ENCODE measurements around the gene TAC3. TPM values are rescaled to one million over a fixed set of nuclear protein-coding genes. Genes with fewer than 3 reads are reported as not detected.

The TAC3 gene
- total and polyA plus RNA-seq, 2 of the 8 experiments (the other 6 are each of a cell fraction or from before 2014, with no cell fraction given), result 9.7 to 45.3 TPM

DNA sequence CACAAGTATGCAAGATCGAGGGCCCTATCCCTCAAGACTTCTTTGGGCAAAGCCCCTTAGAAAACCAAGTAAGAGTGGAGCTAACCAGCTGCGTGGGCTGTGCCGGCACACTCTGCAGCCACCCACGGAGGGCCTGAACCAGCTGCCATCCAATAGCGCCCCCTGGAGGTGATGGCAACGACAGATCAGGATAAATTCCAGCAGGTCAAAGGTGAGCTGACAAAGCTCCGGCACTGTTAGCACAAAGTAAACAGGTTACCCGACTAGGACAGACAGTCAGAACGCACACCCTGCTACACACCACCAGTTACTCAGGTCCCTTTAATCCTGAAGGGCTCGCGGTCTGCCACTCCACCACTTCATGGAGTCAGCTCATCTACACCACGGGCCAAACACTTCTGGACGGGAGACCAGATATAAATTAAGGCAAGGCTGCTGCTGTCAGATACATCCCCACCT lies 14.9 kb downstream of the TAC3 start (continued):
- TF ChIP-seq CBX8 (IDR thresholded peaks at IDR 0.05; ENCODE audit: borderline replicate concordance, low read depth, low read length), result no peak
- TF ChIP-seq EGR1 (IDR thresholded peaks at IDR 0.05; ENCODE audit: borderline replicate concordance, low read depth, low read length), result no peak
- peak in 1 of 2 experiments; percentile 83; a peak in 2 of 4 replicates for TF ChIP-seq SIN3A (conservative IDR thresholded peaks at IDR 0.05 in 1 of 2, IDR thresholded peaks at IDR 0.05 in 1 of 2; ENCODE audit: low read depth in 1 of 2, low read length in 2 of 2)
- TF ChIP-seq JUND (IDR thresholded peaks at IDR 0.05; ENCODE audit: low read length), result 0 out of 2 replicates have a peak, but pooled peaks have one; percentile 14
- TF ChIP-seq BCL11A (IDR thresholded peaks at IDR 0.05; ENCODE audit: low read depth in 2 of 2, low read length in 2 of 2), result no peak
- TF ChIP-seq EP300 (IDR thresholded peaks at IDR 0.05; ENCODE audit: borderline replicate concordance in 1 of 2, low read depth in 2 of 2, low read length in 2 of 2), result no peak
- no peak for TF ChIP-seq PHF8 (conservative IDR thresholded peaks at IDR 0.05; ENCODE audit: low read depth, low read length)
- no peak for TF ChIP-seq KDM5A (IDR thresholded peaks at IDR 0.05; ENCODE audit: low read length)
- no peak for TF ChIP-seq MAFK (IDR thresholded peaks at IDR 0.05; ENCODE audit: low read depth, low read length)
- no peak for TF ChIP-seq GTF2F1 (IDR thresholded peaks at IDR 0.05; ENCODE audit: borderline replicate concordance, low read depth, low read length)
- no peak for TF ChIP-seq RNF2 (IDR thresholded peaks at IDR 0.05; ENCODE audit: borderline replicate concordance, low read depth, low read length, missing control alignments, poor library complexity, severe bottlenecking)
- TF ChIP-seq SAP30 (IDR thresholded peaks at IDR 0.05; ENCODE audit: insufficient read depth, insufficient replicate concordance, low read length), result no peak
- no peak for TF ChIP-seq SIX5 (IDR thresholded peaks at IDR 0.05; ENCODE audit: low read depth, low read length)
- TF ChIP-seq ASH2L (IDR thresholded peaks at IDR 0.05; ENCODE audit: low read length), result no peak
- no peak for TF ChIP-seq SP1 (IDR thresholded peaks at IDR 0.05; ENCODE audit: low read depth, low read length)
- peak; percentile 90 to 93 for TF ChIP-seq RAD21 (IDR thresholded peaks at IDR 0.05 in 1 of 2, conservative IDR thresholded peaks at IDR 0.05 in 1 of 2; ENCODE audit: low read depth in 2 of 2, low read length in 2 of 2)
- TF ChIP-seq CTBP2 (IDR thresholded peaks at IDR 0.05; ENCODE audit: borderline replicate concordance, insufficient read depth, insufficient read length, low read length), result no peak
- TF ChIP-seq SUZ12 (IDR thresholded peaks at IDR 0.05; ENCODE audit: low read length), result no peak
- peak; percentile 98 for TF ChIP-seq TEAD4 (IDR thresholded peaks at IDR 0.05; ENCODE audit: low read depth, low read length)
- no peak for TF ChIP-seq POLR2AphosphoS5 (IDR thresholded peaks at IDR 0.05; ENCODE audit: low read depth, low read length)
- TF ChIP-seq, protein P1, sequence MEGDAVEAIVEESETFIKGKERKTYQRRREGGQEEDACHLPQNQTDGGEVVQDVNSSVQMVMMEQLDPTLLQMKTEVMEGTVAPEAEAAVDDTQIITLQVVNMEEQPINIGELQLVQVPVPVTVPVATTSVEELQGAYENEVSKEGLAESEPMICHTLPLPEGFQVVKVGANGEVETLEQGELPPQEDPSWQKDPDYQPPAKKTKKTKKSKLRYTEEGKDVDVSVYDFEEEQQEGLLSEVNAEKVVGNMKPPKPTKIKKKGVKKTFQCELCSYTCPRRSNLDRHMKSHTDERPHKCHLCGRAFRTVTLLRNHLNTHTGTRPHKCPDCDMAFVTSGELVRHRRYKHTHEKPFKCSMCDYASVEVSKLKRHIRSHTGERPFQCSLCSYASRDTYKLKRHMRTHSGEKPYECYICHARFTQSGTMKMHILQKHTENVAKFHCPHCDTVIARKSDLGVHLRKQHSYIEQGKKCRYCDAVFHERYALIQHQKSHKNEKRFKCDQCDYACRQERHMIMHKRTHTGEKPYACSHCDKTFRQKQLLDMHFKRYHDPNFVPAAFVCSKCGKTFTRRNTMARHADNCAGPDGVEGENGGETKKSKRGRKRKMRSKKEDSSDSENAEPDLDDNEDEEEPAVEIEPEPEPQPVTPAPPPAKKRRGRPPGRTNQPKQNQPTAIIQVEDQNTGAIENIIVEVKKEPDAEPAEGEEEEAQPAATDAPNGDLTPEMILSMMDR (IDR thresholded peaks at IDR 0.05; ENCODE audit: control extremely low read depth in 1 of 3, insufficient read depth in 1 of 3, low read depth in 1 of 3, low read length in 3 of 3), result peak; percentile 90 to 97 (median 94)
- TF ChIP-seq KDM4A (IDR thresholded peaks at IDR 0.05; ENCODE audit: low read depth, low read length, severe bottlenecking), result no peak

Data from H1 (cell line).